Kidney (tissue), 14 donors: Measurements from ENCODE around the gene SLC25A11. TPM values are rescaled to one million over a fixed set of nuclear protein-coding genes. Genes with fewer than 3 reads are reported as not detected.

ENCODE experiments used
- DNase-seq, 5 donors: peaks; one replicate each; pipeline ENCODE4 v3.0.0-alpha.2; 2013 to 2020
- FAIRE-seq: peaks from 2 replicates; lab custom pipeline; 2012; peaks lifted over from hg19 to GRCh38; lab: Jason Lieb, UNC
- H3K27ac ChIP-seq, 2 donors: one replicate each; pipeline ENCODE4 v1.7.0; 2013; ENCODE audit warnings: low read depth in 2 of 2, low read length in 2 of 2, inconsistent platforms in 1 of 2
- H3K27me3 ChIP-seq: one replicate; pipeline ENCODE4 v1.7.1; 2013; ENCODE audit warnings: low read length, inconsistent platforms; ENCODE audit not compliant: control insufficient read depth, insufficient read depth
- H3K36me3 ChIP-seq, 3 donors: one replicate each; pipeline versions ENCODE4 v1.7.0 to v1.7.1; 2013; ENCODE audit warnings: low read length in 3 of 3, control low read depth in 1 of 3, inconsistent platforms in 1 of 3; ENCODE audit not compliant: insufficient read depth in 3 of 3, control insufficient read depth in 2 of 3
- H3K4me1 ChIP-seq, 3 donors: one replicate each; pipeline versions ENCODE4 v1.7.0 to v1.7.1; 2013; ENCODE audit warnings: low read length in 3 of 3, inconsistent platforms in 1 of 3, low read depth in 1 of 3; ENCODE audit not compliant: control insufficient read depth in 2 of 3, insufficient read depth in 2 of 3
- H3K4me3 ChIP-seq, 3 donors: one replicate each; pipeline versions ENCODE4 v1.7.0 to v1.8.1; 2013; ENCODE audit warnings: low read length in 3 of 3, control low read depth in 1 of 3, inconsistent platforms in 1 of 3
- H3K9ac ChIP-seq, 3 donors: one replicate each; pipeline versions ENCODE4 v1.7.0 to v1.7.1; 2013; ENCODE audit warnings: low read length in 3 of 3, control low read depth in 1 of 3, inconsistent platforms in 1 of 3
- H3K9me3 ChIP-seq, 3 donors: one replicate each; pipeline versions ENCODE4 v1.7.0 to v1.7.1; 2013; ENCODE audit warnings: low read length in 3 of 3, control low read depth in 1 of 3, inconsistent platforms in 1 of 3; ENCODE audit not compliant: control insufficient read depth in 2 of 3, insufficient read depth in 1 of 3
- intact Hi-C: fragments of 100-400 bp; cut with DNase I; formaldehyde crosslinking; loops from one replicate; pipeline ENCODE4 v1.11.1; 2022
- polyA plus RNA-seq: library from polyadenylated mRNA; stranded (reverse); fragments of 350-450 nt; fragmentation: Illumina TruSeq; extraction: RNeasy Lipid Tissue Mini Kit (QIAGEN cat#74804); gene quantifications from one replicate; pipeline ENCODE4 v1.2.3, GENCODE V29; 2014; ENCODE audit warnings: low read depth, low replicate concordance; ENCODE audit not compliant: insufficient read depth
- total RNA-seq: library from RNA; stranded (reverse); fragmentation: NEBNext Ultra II Directional; extraction: Animal tissue kit (Norgen Biotek cat#: 25700); gene quantifications from one replicate; pipeline ENCODE4 v1.2.1, GENCODE V29; 2021
- TF ChIP-seq, protein P1 (sequence below): IDR thresholded peaks from 3 replicates; pipeline ENCODE4 v1.5.1; 2012; ENCODE audit warnings: mild to moderate bottlenecking, moderate library complexity, borderline replicate concordance; ENCODE audit not compliant: insufficient read depth; ENCODE audit errors: extremely low read depth
- donor health status: control.
- donor health status: control.
- donor health status: control.
- donor health status: control.
- donor health status: control.
- donor health status: DM: yes; HTN: yes; CAD: no.
- donor health status: Normal renal cell carcinoma (clear cell type).

The SLC25A11 gene
- total and polyA plus RNA-seq, 2 donors from 2014 or later: 60.0 to 173 TPM

DNA sequence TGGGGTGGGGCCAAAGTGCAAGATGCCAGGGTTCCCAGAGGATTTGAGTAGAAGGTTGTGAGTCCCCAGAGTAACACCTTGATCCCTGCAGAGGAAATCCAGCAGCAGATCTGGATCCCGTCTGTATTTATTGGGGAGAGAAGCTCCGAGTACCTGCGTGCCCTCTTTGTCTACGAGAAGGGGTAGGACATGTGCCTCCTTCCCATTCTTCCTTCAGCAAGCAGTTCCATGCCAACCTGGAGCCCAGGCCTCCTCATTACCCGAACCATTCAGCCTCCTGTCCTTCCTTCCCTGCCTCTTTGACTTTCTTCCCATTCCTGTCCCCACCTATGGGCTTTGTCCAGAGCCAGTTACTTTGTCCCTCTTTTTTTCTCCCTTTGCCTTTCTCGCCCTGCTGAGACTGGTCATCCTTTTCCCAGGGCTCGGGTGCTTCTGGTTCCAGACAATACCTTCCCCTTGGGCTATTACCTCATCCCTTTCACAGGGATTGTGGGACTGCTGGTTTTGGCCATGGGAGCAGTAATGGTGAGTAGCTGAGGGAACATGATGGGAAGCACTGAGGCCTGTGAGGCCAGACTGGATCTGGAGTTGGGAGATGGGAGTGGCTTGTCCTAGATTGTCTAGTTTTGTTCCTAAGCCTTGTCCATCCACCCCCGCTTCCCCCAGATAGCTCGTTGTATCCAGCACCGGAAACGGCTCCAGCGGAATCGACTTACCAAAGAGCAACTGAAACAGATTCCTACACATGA, 3.1 kb upstream of the SLC25A11 start:
- Histone ChIP-seq H3K4me1 (peaks cover 5 to 43% (median 25%) of the 10 kb centered on the region in 3 donors), H3K9ac (no peak overlapping the region), H3K36me3 (peaks cover 6 to 33% (median 22%) of the 10 kb centered on the region in 3 donors), H3K9me3 (no peaks in the 10 kb centered on the region), H3K27ac (peak overlapping the region in 1 of 2 donors; percentile 15), H3K27me3 (no peaks in the 10 kb centered on the region), H3K4me3 (no peak overlapping the region)
- DNase-seq (no peak), FAIRE-seq (no peak)
- TF ChIP-seq, protein P1, sequence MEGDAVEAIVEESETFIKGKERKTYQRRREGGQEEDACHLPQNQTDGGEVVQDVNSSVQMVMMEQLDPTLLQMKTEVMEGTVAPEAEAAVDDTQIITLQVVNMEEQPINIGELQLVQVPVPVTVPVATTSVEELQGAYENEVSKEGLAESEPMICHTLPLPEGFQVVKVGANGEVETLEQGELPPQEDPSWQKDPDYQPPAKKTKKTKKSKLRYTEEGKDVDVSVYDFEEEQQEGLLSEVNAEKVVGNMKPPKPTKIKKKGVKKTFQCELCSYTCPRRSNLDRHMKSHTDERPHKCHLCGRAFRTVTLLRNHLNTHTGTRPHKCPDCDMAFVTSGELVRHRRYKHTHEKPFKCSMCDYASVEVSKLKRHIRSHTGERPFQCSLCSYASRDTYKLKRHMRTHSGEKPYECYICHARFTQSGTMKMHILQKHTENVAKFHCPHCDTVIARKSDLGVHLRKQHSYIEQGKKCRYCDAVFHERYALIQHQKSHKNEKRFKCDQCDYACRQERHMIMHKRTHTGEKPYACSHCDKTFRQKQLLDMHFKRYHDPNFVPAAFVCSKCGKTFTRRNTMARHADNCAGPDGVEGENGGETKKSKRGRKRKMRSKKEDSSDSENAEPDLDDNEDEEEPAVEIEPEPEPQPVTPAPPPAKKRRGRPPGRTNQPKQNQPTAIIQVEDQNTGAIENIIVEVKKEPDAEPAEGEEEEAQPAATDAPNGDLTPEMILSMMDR: no peak
- intact Hi-C loops: no loop called here

DNA sequence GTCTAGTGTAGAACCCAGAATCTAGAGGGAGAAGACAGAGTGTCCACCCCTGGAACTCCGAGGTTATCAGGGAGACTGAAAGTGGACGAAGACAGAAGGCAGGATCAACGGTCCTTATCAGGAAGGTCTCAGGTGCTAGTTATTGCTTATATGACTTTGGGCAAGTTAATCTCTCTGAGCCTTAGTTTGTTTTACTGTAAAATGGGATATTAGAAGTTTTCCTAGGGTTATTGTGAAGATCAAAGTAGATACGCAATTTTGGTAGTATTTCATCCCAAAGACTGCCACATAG, 1.4 kb upstream of the SLC25A11 start:
- Histone ChIP-seq H3K9me3 (no peaks in the 10 kb centered on the region), H3K4me3 (peak overlapping the region; percentile 68 to 95 (median 84)), H3K27me3 (no peaks in the 10 kb centered on the region), H3K27ac (no peak overlapping the region), H3K9ac (peak overlapping the region; percentile 34 to 87 (median 68)), H3K4me1 (peaks cover 5 to 39% (median 20%) of the 10 kb centered on the region in 3 donors), H3K36me3 (peaks cover 4 to 39% (median 24%) of the 10 kb centered on the region in 3 donors)
- no peak for FAIRE-seq
- TF ChIP-seq, protein P1: no peak
- no peak for DNase-seq
- intact Hi-C loops: no loop called here

DNA sequence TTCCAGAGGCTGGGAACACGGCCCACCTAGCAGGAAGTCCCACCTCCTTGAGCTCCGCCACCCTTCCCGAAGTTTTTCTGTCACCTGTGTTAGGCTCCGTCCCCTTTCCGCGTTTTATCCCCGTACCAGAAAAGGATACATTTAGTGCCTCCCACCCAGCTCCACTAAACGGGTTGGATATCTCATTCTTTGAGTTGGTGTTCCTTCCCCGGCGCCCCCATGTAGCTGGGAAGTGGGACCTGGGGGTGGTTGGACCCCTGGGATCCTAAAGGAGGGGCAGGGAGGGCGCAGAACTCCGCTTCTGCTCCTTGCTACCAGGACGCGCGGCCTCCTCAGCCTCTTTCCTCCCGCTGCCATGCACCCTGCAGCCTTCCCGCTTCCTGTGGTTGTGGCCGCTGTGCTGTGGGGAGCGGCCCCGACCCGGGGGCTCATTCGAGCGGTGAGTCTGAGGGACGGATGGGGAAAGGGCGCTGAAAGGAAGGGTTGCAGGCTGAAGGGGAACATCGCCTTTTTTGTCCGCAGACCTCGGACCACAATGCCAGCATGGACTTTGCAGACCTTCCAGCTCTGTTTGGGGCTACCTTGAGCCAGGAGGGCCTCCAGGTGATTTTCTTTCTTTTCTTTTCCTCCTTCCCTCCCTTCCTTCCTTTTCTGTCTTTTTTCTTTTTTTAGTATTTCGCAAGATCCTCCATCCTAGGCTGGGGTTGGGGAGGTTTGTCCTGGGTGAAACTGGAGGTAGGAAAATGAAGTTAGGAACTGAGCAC, 891 bp upstream of the SLC25A11 start:
- Histone ChIP-seq H3K27ac (peak overlapping the region; percentile 86 to 87), H3K4me3 (peak overlapping the region; percentile 68 to 95 (median 84)), H3K36me3 (peaks cover 2 to 36% (median 22%) of the 10 kb centered on the region in 3 donors), H3K9ac (peak overlapping the region; percentile 34 to 87 (median 68)), H3K9me3 (no peaks in the 10 kb centered on the region), H3K27me3 (no peaks in the 10 kb centered on the region), H3K4me1 (peaks cover 5 to 37% (median 18%) of the 10 kb centered on the region in 3 donors)
- FAIRE-seq (no peak), DNase-seq (peak in 2 of 5 donors; percentile 60 to 90)
- intact Hi-C loops: no loop called here
- TF ChIP-seq, protein P1: no peak
